ENCODE data around the gene LAIR1. TPM values are rescaled to one million over a fixed set of nuclear protein-coding genes. Genes with fewer than 3 reads are reported as not detected.

LAIR1 gene
- total RNA-seq, 1 experiment from 2014 or later: not detected

DNA sequence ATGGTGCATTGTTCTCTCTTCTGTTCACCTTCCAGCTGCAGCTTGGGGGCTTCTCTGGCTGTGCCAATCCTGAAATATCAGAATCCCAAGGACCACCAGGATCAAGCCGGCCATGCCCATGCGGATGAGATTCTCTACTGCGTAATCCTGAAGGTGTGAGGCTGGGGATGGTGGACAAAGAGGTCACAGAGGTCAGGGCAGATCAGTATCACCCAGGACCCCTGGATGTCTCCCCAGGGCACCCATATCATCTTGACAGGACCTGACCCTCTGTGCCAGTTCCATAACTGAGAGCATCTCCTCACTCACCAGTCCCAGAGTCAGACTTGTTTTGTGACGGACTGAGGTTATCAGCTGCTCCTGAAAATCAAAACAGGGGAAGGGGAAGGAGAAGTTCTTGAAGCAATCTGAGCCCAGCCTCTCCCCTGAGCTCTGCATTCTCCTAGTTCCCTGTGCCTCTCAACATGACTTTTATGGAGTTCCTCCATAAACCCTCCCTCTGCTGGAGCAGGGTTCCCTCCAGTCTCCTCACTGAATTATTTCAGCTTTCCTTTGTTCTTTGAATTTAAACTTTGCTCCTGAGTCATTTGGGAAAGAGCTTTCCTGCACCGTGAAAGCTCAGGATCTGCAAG, 57.2 kb downstream of the LAIR1 start:
- Histone ChIP-seq H3K27me3 (0 out of 2 replicates have a peak, but pooled peaks cover 2% of the 10 kb centered on the region), H3K4me1 (no peaks in the 10 kb centered on the region), H3K9me3 (replicated peaks) (no peaks in the 10 kb centered on the region), H3K4me3 (no peak overlapping the region), H3K36me3 (no peaks in the 10 kb centered on the region), H3K27ac (no peak overlapping the region)
- DNase-seq: no peak

DNA sequence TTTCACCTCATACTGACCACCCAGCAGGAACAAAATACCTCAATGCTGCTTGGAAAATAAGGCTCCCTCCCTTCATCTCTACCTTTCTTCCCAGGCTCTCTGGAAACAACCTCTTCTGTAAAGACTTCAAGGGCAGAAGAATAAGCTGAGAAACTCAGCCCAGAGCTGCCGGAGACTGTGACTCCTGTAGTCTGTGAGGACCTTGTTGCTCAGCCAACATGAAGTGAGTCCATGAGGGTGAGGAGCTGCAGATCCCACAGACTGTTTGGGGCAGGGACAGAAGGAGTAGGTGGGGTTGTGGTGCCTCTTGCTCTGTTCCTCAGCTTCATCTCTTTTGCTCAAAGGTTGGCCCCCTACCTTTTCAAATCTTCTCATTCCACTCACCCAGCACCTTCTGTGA, 59.6 kb downstream of the LAIR1 start:
- Histone ChIP-seq H3K27ac (no peak overlapping the region), H3K36me3 (no peaks in the 10 kb centered on the region), H3K27me3 (peaks cover 5% of the 10 kb centered on the region), H3K4me1 (no peaks in the 10 kb centered on the region), H3K9me3 (replicated peaks) (no peaks in the 10 kb centered on the region), H3K4me3 (no peak overlapping the region)
- DNase-seq: no peak

DNA sequence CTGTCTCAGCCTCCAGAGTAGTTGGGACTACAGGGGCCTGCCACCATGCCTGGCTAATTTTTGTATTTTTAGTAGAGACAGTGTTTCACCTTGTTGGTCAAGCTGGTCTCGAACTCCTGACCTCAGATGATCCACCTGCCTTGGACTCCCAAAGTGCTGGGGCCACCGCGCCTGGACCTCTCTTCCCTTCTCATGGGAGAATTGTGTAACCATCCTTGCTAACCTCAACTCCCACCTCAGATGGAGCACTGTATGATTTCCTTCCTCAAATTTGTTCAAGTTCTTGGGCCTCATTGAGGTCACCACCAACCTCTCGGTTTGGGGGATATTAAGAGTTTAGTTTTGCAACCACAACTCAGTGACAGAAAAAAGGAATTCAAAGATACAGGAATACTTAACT, 62.5 kb downstream of the LAIR1 start:
- DNase-seq: no peak
- H3K36me3 ChIP-seq: no peaks in the 10 kb centered on the region

More for the DNA sequence above, 62.5 kb downstream of the LAIR1 start:
- H3K27ac ChIP-seq: no peak overlapping the region
- peaks cover 5% of the 10 kb centered on the region for H3K27me3 ChIP-seq
- no peak overlapping the region for H3K4me3 ChIP-seq
- H3K9me3 ChIP-seq (replicated peaks): no peaks in the 10 kb centered on the region
- H3K4me1 ChIP-seq: no peaks in the 10 kb centered on the region

Other genes with a start within 250 kb of the LAIR1 start
- gene TFPT, start 249.3 kb downstream of the LAIR1 start, total RNA-seq (2014; rRNA removed; shearing (Covaris generic)): 10.0 and 10.3 TPM in 2 replicates
- gene PRPF31, start 249.2 kb downstream of the LAIR1 start, total RNA-seq (2014; rRNA removed; shearing (Covaris generic)): 65.6 and 67.3 TPM in 2 replicates
- 27.5 and 27.6 TPM in 2 replicates for gene CNOT3, start 227.2 kb downstream of the LAIR1 start, total RNA-seq (2014; rRNA removed; shearing (Covaris generic))
- gene LENG1, start 205.2 kb downstream of the LAIR1 start, total RNA-seq (2014; rRNA removed; shearing (Covaris generic)): 5.6 and 6.8 TPM in 2 replicates
- not detected in 2 replicates for gene TMC4, start 191.8 kb downstream of the LAIR1 start, total RNA-seq (2014; rRNA removed; shearing (Covaris generic))
- gene MBOAT7, start 175.4 kb downstream of the LAIR1 start, total RNA-seq (2014; rRNA removed; shearing (Covaris generic)): 32.1 and 34.6 TPM in 2 replicates
- gene TSEN34, start 173.6 kb downstream of the LAIR1 start, total RNA-seq (2014; rRNA removed; shearing (Covaris generic)): 70.7 and 81.6 TPM in 2 replicates
- gene RPS9, start 164.1 kb downstream of the LAIR1 start, total RNA-seq (2014; rRNA removed; shearing (Covaris generic)): 2,113 and 3,052 TPM in 2 replicates
- gene LILRB3, start 141.9 kb downstream of the LAIR1 start, total RNA-seq (2014; rRNA removed; shearing (Covaris generic)): 0.25 and 0.71 TPM in 2 replicates
- gene LILRA6, start 122.1 kb downstream of the LAIR1 start, total RNA-seq (2014; rRNA removed; shearing (Covaris generic)): not detected in 2 replicates
- 0.02 TPM in 1 of 2 replicates, not detected in the other for gene LILRB5, start 107.7 kb downstream of the LAIR1 start, total RNA-seq (2014; rRNA removed; shearing (Covaris generic))
- not detected in 2 replicates for gene LILRB2, start 83.8 kb downstream of the LAIR1 start, total RNA-seq (2014; rRNA removed; shearing (Covaris generic))
- gene LILRA5, start 51.8 kb downstream of the LAIR1 start, total RNA-seq (2014; rRNA removed; shearing (Covaris generic)): not detected in 2 replicates
- gene LILRA4, start 25.8 kb downstream of the LAIR1 start, total RNA-seq (2014; rRNA removed; shearing (Covaris generic)): not detected in 2 replicates
- not detected in 2 replicates for gene TTYH1, start 50.5 kb upstream of the LAIR1 start, total RNA-seq (2014; rRNA removed; shearing (Covaris generic))
- gene LENG8, start 84.3 kb upstream of the LAIR1 start, total RNA-seq (2014; rRNA removed; shearing (Covaris generic)): 18.9 and 25.6 TPM in 2 replicates
- 0.38 and 0.40 TPM in 2 replicates for gene LENG9, start 98.8 kb upstream of the LAIR1 start, total RNA-seq (2014; rRNA removed; shearing (Covaris generic))
- 0.20 and 1.2 TPM in 2 replicates for gene CDC42EP5, start 108.4 kb upstream of the LAIR1 start, total RNA-seq (2014; rRNA removed; shearing (Covaris generic))
- not detected in 2 replicates for gene LAIR2, start 137.9 kb upstream of the LAIR1 start, total RNA-seq (2014; rRNA removed; shearing (Covaris generic))
- not detected in 2 replicates for gene LILRA2, start 208.9 kb upstream of the LAIR1 start, total RNA-seq (2014; rRNA removed; shearing (Covaris generic))
- not detected in 2 replicates for gene LILRA1, start 228.7 kb upstream of the LAIR1 start, total RNA-seq (2014; rRNA removed; shearing (Covaris generic))

Measured in SJCRH30 (cell line).